ENCODE measurements around the gene MYO1E.
"Not testable (repeated sequence)": the region's sequence is repeated elsewhere in the genome, so short reads cannot be mapped to it uniquely, and the experiment has no call there.

Gene MYO1E

GRCh38 chr15:59350421-59350732 lies 22.3 kb downstream of the MYO1E start:
- DNase-seq (ENCODE audit: low spot score): no peak

GRCh38 chr15:59349680-59350420 lies 22.8 kb downstream of the MYO1E start:
- DNase-seq (ENCODE audit: low spot score): no peak

DNA sequence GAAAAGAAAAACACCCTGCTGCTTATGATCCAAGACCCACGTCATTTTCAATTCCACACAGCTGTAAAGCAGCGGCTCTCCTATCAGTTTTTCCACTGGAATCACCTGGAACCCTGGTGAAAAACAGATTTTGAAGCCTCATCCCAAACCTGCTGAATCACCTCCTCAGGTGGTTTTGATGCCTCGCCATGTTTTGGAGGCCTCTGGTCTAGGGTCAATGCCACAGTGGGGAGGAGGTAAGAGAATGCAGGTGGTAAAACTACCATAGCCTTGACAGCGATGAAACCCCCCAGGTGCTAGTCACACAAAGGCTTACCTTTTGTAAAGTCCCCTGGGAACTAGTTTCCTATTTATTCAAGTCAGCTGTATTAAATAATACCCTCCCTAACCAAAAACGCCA lies 24.8 kb downstream of the MYO1E start:
- DNase-seq (ENCODE audit: low spot score): no peak

- no peak for DNase-seq (ENCODE audit: low spot score)
Observed at GRCh38 chr15:59346951-59347350, 25.7 kb downstream of the MYO1E start.

- DNase-seq (ENCODE audit: low spot score): no peak
Observed at GRCh38 chr15:59345326-59345725, 27.3 kb downstream of the MYO1E start.

GRCh38 chr15:59344311-59344710 lies 28.4 kb downstream of the MYO1E start:
- DNase-seq (ENCODE audit: low spot score): no peak

- no peak for DNase-seq (ENCODE audit: low spot score)
Observed at GRCh38 chr15:59340325-59340724, 32.3 kb downstream of the MYO1E start.

GRCh38 chr15:59339252-59339672 lies 33.4 kb downstream of the MYO1E start:
- DNase-seq (ENCODE audit: low spot score): no peak

GRCh38 chr15:59338414-59338813 lies 34.3 kb downstream of the MYO1E start:
- DNase-seq (ENCODE audit: low spot score): no peak

DNA sequence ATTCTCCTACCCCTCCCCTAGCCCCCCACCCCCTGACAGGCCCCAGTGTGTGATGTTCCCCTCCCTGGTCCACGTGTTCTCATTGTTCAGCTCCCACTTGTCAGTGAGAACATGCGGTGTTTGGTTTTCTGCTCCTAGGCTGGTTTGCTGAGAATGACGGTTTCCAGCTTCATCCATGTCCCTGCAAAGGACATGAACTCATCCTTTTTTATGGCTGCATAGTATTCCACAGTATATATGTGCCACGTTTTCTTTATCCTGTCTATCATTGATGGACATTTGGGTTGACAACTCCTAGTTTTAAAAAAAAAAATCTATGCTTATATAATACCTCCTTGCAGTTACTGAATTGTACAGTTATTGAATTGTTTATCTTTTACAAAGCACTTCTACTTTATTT lies 35.9 kb downstream of the MYO1E start:
- DNase-seq (ENCODE audit: low spot score): not testable (repeated sequence)

- DNase-seq (ENCODE audit: low spot score): no peak
Observed at GRCh38 chr15:59335207-59335786, 37.4 kb downstream of the MYO1E start.

DNA sequence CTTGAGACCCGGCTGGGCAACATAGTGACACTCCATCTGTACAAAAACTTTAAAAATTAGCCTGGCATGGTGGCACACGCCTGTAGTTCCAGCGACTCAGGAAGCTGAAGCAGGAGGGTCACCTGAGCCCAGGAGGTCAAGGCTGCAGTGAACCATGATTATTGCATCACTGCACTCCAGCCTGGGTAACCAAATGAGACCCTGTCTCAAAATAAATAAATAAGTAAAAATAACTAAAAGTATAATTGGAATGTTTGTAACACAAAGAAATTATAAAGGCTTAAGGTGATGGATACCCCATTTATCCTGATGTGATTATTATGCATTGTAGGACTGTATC lies 38.6 kb downstream of the MYO1E start:
- DNase-seq (ENCODE audit: low spot score): no peak

- DNase-seq (ENCODE audit: low spot score): no peak
Observed at GRCh38 chr15:59333401-59334075, 39.1 kb downstream of the MYO1E start.

GRCh38 chr15:59332009-59332408 lies 40.7 kb downstream of the MYO1E start:
- no peak for DNase-seq (ENCODE audit: low spot score)

GRCh38 chr15:59330649-59331048 lies 42.0 kb downstream of the MYO1E start:
- no peak for DNase-seq (ENCODE audit: low spot score)

GRCh38 chr15:59329570-59330350 lies 42.9 kb downstream of the MYO1E start:
- no peak for DNase-seq (ENCODE audit: low spot score)

DNA sequence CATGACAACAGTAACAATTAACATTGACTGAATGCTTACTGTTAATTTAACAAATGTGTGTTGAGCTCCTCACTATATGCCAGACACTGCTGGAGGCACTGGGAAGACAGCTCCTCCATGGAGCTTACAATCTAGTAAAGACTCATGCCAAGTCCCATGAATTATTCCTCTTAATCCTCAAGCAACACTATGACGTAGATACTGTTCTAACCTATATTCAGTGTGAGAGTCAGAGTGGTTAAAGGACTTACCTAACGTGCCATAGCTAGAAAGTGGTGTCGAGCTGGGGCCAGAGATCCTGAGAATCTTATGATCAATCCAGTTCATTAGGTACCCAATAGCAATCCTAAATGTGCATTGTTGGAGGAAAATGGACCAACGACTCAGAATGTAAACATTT lies 43.6 kb downstream of the MYO1E start:
- no peak for DNase-seq (ENCODE audit: low spot score)

DNA sequence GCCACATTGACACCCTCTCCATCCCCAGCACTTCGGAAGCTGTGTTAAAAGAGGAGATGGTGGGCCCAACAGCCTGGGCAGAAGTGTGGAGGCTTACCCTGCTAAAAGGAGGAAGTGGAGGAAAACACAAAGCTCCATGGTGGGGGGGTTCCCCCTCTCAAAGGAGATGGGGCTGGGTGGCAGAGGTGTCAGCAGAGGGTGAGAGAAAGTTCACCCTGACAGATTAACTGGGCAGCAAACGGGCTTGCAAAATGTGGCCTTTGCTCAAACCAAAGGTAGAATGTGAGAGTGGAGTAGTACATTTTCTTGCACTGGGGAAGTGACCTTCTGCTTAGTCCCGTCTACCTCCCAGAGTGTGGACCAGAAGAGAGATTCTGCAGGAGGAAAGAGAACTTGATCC lies 44.7 kb downstream of the MYO1E start:
- no peak for DNase-seq (ENCODE audit: low spot score)

GRCh38 chr15:59326856-59327255 lies 45.8 kb downstream of the MYO1E start:
- DNase-seq (ENCODE audit: low spot score): no peak

DNA sequence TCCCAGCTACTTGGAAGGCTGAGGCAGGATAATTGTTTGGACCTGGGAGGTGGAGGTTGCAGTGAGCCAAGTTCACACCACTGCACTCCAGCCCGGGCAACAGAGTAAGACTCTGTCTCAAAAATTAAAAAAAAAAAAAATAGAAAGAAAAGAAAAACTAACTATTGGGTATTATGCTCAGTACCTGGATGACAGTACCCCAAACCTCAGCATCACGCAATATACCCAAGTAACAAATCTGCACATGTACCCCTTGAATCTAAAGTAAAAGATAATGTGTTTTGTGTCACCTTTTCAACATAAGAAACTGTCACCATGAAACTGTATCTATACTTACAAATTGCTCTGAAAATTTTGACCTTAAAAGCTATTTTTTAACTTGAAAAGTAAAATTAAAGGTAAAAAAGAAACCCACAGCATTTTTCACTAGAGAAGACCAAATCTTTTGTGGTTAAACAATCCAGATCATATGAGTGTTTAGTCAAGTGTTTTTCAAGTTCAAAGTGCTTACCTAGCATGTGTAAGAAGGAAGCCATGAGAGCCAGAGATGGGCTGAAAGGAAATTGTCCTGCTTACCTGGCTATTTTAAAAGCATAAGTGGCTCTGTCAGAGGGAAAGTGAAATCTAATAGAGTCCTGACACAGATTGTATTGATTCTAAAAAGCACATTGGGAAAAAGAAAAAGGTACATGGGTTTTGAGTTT lies 50.5 kb downstream of the MYO1E start:
- no peak for DNase-seq (ENCODE audit: low spot score)

GRCh38 chr15:59321000-59321689 lies 51.5 kb downstream of the MYO1E start:
- DNase-seq (ENCODE audit: low spot score): no peak

GRCh38 chr15:59317211-59317610 lies 55.5 kb downstream of the MYO1E start:
- DNase-seq (ENCODE audit: low spot score): no peak
